PC-3 (cell line): ENCODE data around the gene IL6ST. TPM values are rescaled to one million over a fixed set of nuclear protein-coding genes. Genes with fewer than 3 reads are reported as not detected.

ENCODE experiments used
- ATAC-seq: fragments of 200-7000 bp; cut with Tn5 transposase; 2 replicates; pipeline ENCODE4 v1.9.1; 2020; ENCODE audit warnings: mild to moderate bottlenecking, moderate library complexity
- BruUV-seq: library from RNA; stranded (reverse); fragments of 400-500 nt; replicated peaks from 2 replicates; lab custom pipeline; 2021; lab: Mats Ljungman, UMichigan
- CTCF ChIA-PET: fragments of 300-600 bp; sonication (Branson Sonifier 250); formaldehyde crosslinking; loops from one replicate; lab custom pipeline; 2022; ENCODE audit warnings: antibody characterized with exemption; lab: Charles Lee
- POLR2A ChIA-PET: fragments of 300-600 bp; sonication (Branson Sonifier 250); formaldehyde crosslinking; loops from one replicate; lab custom pipeline; 2022; ENCODE audit warnings: antibody characterized with exemption; ENCODE audit not compliant: unreplicated experiment; lab: Charles Lee
- DNase-seq: peaks from one replicate; pipeline ENCODE4 v3.0.0-alpha.2; 2015
- H2AFZ ChIP-seq: fragments of 300-600 bp; sonication (generic); 2 replicates; pipeline ENCODE4 v1.6.0; 2016; ENCODE audit warnings: antibody characterized with exemption, low read length
- H3F3A ChIP-seq: fragments of 300-600 bp; sonication (generic); one replicate; pipeline ENCODE4 v1.6.0; 2017; ENCODE audit warnings: antibody characterized with exemption, low read length, control low read depth, mild to moderate bottlenecking; ENCODE audit not compliant: unreplicated experiment
- H3K27ac ChIP-seq: fragments of 300-600 bp; sonication (generic); 2 replicates; pipeline ENCODE4 v1.5.1; 2016; ENCODE audit warnings: mild to moderate bottlenecking, low read length
- H3K27me3 ChIP-seq: fragments of 300-600 bp; sonication (generic); 2 replicates; pipeline ENCODE4 v1.6.1; 2016; ENCODE audit warnings: low read length, mixed read lengths
- H3K36me3 ChIP-seq: fragments of 300-600 bp; sonication (generic); 2 replicates; pipeline ENCODE4 v1.6.1; 2016; ENCODE audit warnings: low read depth, mixed run types, low read length, mixed read lengths
- H3K4me1 ChIP-seq: fragments of 300-600 bp; sonication (generic); 2 replicates; pipeline ENCODE4 v1.5.1; 2016; ENCODE audit warnings: low read length; ENCODE audit not compliant: insufficient read depth
- H3K4me2 ChIP-seq: fragments of 300-600 bp; sonication (generic); 2 replicates; pipeline ENCODE4 v1.6.0; 2016; ENCODE audit warnings: low read length
- H3K4me3 ChIP-seq: fragments of 300-600 bp; sonication (generic); 2 replicates; pipeline ENCODE4 v1.5.1; 2016; ENCODE audit warnings: mild to moderate bottlenecking, low read length, mixed read lengths
- H3K79me2 ChIP-seq: fragments of 300-600 bp; sonication (generic); 2 replicates; pipeline ENCODE4 v1.6.1; 2017; ENCODE audit warnings: low read length, mixed read lengths
- H3K9ac ChIP-seq: fragments of 300-600 bp; sonication (generic); 2 replicates; pipeline ENCODE4 v1.6.0; 2016; ENCODE audit warnings: mild to moderate bottlenecking, low read length
- H3K9me2 ChIP-seq: fragments of 300-600 bp; sonication (generic); replicated peaks from 2 replicates; pipeline ENCODE4 v1.6.1; 2016; ENCODE audit warnings: mixed run types, low read length, mixed read lengths
- H3K9me3 ChIP-seq: fragments of 300-600 bp; sonication (generic); 2 replicates; pipeline ENCODE4 v1.6.1; 2016; ENCODE audit warnings: low read length, mixed read lengths
- H4K20me1 ChIP-seq: fragments of 300-600 bp; sonication (generic); 2 replicates; pipeline ENCODE4 v1.6.1; 2016; ENCODE audit warnings: low read length, mixed read lengths
- EZH2 ChIP-seq: fragments of 300-600 bp; sonication (generic); IDR thresholded peaks from one replicate; pipeline ENCODE4 v1.6.1; 2017; ENCODE audit warnings: antibody characterized with exemption, mild to moderate bottlenecking, low read length; ENCODE audit not compliant: unreplicated experiment
- EZH2phosphoT487 ChIP-seq: fragments of 300-600 bp; sonication (generic); IDR thresholded peaks from 2 replicates; pipeline ENCODE4 v1.6.1; 2018; ENCODE audit warnings: mild to moderate bottlenecking, antibody characterized with exemption, low read length, borderline replicate concordance
- intact Hi-C: fragments of 100-400 bp; cut with micrococcal nuclease; formaldehyde crosslinking; loops from 2 replicates; pipeline ENCODE4 v1.9.0; 2023
- total RNA-seq: library from RNA; depleted of rRNA; stranded (reverse); fragments of >200 nt; gene quantifications from 2 replicates; pipeline ENCODE4 v1.2.3, GENCODE V29; 2014
- TF ChIP-seq, protein P1 (sequence below): fragments of 300-600 bp; sonication (generic); conservative IDR thresholded peaks from 2 replicates; pipeline ENCODE4 v1.5.1; 2017; ENCODE audit warnings: antibody characterized with exemption, low read depth, mild to moderate bottlenecking, low read length

Gene IL6ST
- total RNA-seq, 1 experiment from 2014 or later = 28.0 TPM

DNA sequence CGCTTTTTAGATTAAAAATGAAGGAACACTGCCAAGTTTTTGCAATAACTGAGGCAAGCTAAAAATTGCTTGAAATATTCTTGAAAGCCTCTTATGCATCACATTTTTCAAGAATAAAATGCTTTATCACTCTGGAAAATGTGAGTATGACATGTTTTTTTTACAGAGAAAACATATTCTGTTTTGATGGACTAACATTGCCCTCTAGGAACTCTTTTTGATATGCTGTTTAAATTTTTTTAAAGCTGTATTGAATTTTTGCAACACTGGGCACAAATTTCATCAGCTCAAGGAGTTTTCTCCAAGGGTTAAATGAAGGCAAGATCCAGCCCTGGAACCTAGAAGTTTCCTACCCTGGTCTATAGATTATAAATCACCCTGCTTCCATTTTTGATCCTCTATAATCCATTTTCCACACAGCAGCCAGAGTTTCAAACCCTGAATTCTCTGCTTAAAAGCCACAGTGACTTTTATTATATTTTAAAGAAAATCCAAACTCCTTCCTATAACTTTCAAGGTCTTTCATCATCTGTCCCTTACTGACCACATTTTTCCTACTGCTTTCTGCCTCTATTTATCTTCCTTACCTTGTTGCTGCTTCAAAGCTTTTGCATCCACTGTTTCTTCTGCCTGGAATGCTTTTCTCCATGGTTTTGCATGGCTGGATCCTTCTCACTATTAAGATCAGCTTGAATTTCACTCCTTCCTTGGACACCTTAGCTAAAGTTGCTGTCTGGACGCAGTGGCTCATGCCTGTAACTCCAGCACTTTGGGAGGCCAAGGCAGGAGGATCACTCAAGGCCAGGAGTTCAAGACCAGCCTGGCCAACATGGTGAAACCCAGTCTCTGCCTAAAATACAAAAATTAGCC is 82.7 kb downstream of the IL6ST start:
- H3K4me1 ChIP-seq = no peaks in the 10 kb centered on the region
- H3F3A ChIP-seq = no peaks in the 10 kb centered on the region
- DNase-seq (no peak), ATAC-seq (no peak)
- H3K4me3 ChIP-seq = no peak overlapping the region
- TF ChIP-seq, protein P1, sequence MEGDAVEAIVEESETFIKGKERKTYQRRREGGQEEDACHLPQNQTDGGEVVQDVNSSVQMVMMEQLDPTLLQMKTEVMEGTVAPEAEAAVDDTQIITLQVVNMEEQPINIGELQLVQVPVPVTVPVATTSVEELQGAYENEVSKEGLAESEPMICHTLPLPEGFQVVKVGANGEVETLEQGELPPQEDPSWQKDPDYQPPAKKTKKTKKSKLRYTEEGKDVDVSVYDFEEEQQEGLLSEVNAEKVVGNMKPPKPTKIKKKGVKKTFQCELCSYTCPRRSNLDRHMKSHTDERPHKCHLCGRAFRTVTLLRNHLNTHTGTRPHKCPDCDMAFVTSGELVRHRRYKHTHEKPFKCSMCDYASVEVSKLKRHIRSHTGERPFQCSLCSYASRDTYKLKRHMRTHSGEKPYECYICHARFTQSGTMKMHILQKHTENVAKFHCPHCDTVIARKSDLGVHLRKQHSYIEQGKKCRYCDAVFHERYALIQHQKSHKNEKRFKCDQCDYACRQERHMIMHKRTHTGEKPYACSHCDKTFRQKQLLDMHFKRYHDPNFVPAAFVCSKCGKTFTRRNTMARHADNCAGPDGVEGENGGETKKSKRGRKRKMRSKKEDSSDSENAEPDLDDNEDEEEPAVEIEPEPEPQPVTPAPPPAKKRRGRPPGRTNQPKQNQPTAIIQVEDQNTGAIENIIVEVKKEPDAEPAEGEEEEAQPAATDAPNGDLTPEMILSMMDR = 0 out of 2 replicates have a peak, but pooled peaks have one; percentile 14
- TF ChIP-seq EZH2 = no peak
- ChIA-PET CTCF (no interaction called here), POLR2A (interaction anchor here (0.6 kb wide), 1 partner anchor 402 kb away, joined by 5 read pairs; no protein-coding TSS in a partner anchor)
- H3K9me3 ChIP-seq = no peaks in the 10 kb centered on the region
- H3K27me3 ChIP-seq = no peaks in the 10 kb centered on the region
- no TSS peak for BruUV-seq
- no peaks in the 10 kb centered on the region for H3K79me2 ChIP-seq
- no peaks in the 10 kb centered on the region for H4K20me1 ChIP-seq
- no peak overlapping the region for H3K9ac ChIP-seq
- H3K9me2 ChIP-seq = no peaks in the 10 kb centered on the region
- no peak overlapping the region for H3K4me2 ChIP-seq
- no peaks in the 10 kb centered on the region for H3K36me3 ChIP-seq
- intact Hi-C loops = no loop called here
- H2AFZ ChIP-seq = no peak overlapping the region
- no peak overlapping the region for H3K27ac ChIP-seq

DNA sequence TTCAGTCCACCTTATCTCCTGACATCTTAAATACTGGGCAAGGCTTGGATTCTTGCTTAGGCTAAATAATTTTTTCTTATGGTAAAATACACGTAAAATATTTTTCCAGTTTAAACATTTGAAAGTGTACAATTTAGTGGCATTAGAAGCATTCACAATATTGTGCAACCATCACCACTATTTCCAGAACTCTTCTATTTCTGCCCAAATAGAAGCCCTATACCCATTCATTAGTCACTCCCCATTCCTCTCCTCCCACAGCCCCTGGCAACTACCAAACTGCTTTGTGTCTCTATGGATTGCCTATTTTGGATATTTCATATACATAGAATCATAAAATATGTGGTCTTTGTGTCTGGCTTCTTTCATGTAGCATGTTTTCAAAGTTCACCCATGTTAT is 86.0 kb downstream of the IL6ST start:
- Histone ChIP-seq H3K9ac (no peak overlapping the region), H3K9me3 (no peaks in the 10 kb centered on the region), H3K79me2 (no peaks in the 10 kb centered on the region), H3K4me3 (no peak overlapping the region), H3K4me2 (no peak overlapping the region), H3K9me2 (no peaks in the 10 kb centered on the region), H3K36me3 (no peaks in the 10 kb centered on the region), H3K27ac (no peak overlapping the region), H2AFZ (no peak overlapping the region), H4K20me1 (no peaks in the 10 kb centered on the region), H3F3A (no peaks in the 10 kb centered on the region), H3K27me3 (no peaks in the 10 kb centered on the region), H3K4me1 (no peaks in the 10 kb centered on the region)
- TF ChIP-seq, protein P1 = no peak
- TF ChIP-seq EZH2phosphoT487 (no peak), EZH2 (no peak)
- BruUV-seq = no TSS peak
- DNase-seq = no peak
- CTCF ChIA-PET = no interaction called here
- intact Hi-C loops = no loop called here
- POLR2A ChIA-PET = no interaction called here
- ATAC-seq = no peak

DNA sequence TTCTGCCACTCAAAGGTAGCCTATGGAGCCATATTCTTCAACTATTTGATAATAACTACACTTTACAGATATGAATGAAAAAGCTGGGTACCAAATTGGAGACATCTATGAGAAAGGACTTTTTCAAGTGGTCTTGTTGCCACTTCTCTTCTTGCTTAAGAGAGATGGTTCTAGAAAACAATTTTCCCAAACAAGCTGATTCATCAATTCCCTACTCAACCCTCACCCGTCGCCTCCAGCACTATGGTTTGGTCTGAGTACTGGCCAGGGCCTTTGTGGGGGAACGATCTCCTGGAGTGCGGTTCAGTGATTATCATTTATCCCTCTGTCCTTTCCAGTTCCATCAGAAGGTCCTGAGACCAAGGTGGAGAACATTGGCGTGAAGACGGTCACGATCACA is 86.8 kb downstream of the IL6ST start:
- Histone ChIP-seq H3K9me2 (no peaks in the 10 kb centered on the region), H3K36me3 (no peaks in the 10 kb centered on the region), H2AFZ (no peak overlapping the region), H3K79me2 (no peaks in the 10 kb centered on the region), H3K27ac (no peak overlapping the region), H3F3A (no peaks in the 10 kb centered on the region), H3K4me3 (no peak overlapping the region), H3K9me3 (no peaks in the 10 kb centered on the region), H3K4me2 (no peak overlapping the region), H4K20me1 (no peaks in the 10 kb centered on the region), H3K27me3 (no peaks in the 10 kb centered on the region), H3K9ac (no peak overlapping the region), H3K4me1 (no peaks in the 10 kb centered on the region)
- ChIA-PET CTCF (no interaction called here), POLR2A (no interaction called here)
- intact Hi-C loops = no loop called here
- ATAC-seq (no peak), DNase-seq (no peak)
- TF ChIP-seq, protein P1 = no peak
- TF ChIP-seq EZH2phosphoT487 (no peak), EZH2 (no peak)
- no TSS peak for BruUV-seq
